NCI-H1048 (cell line): ENCODE measurements around the gene TBXT.
"Not testable (repeated sequence)": the region's sequence is repeated elsewhere in the genome, so short reads cannot be mapped to it uniquely, and the experiment has no call there.

ENCODE experiments used
- DNase-seq: peaks from one replicate; lab custom pipeline; 2025; lab: John Stamatoyannopoulos, UW

Gene TBXT

GRCh38 chr6:166169549-166170421 is 2.1 kb upstream of the TBXT start:
- DNase-seq, result no peak

- DNase-seq, result no peak
These were observed 1.2 kb upstream of the TBXT start for GRCh38 chr6:166168616-166169548.

- DNase-seq, result no peak
These were observed 356 bp downstream of the TBXT start for GRCh38 chr6:166167258-166167731.

GRCh38 chr6:166166314-166167257 is 1.1 kb downstream of the TBXT start:
- no peak for DNase-seq

- DNase-seq, result no peak
These were observed 1.9 kb downstream of the TBXT start for GRCh38 chr6:166165558-166166313.

- no peak for DNase-seq
These were observed 4.9 kb downstream of the TBXT start for GRCh38 chr6:166162599-166163342.

- no peak for DNase-seq
These were observed 9.6 kb downstream of the TBXT start for GRCh38 chr6:166157930-166158617.

GRCh38 chr6:166156942-166157341 is 10.7 kb downstream of the TBXT start:
- DNase-seq, result no peak

- DNase-seq, result no peak
These were observed 13.7 kb downstream of the TBXT start for GRCh38 chr6:166153966-166154365.

GRCh38 chr6:166152660-166153059 is 15.0 kb downstream of the TBXT start:
- no peak for DNase-seq

GRCh38 chr6:166151798-166152197 is 15.9 kb downstream of the TBXT start:
- no peak for DNase-seq

- DNase-seq, result no peak
These were observed 21.9 kb downstream of the TBXT start for GRCh38 chr6:166145751-166146150.

GRCh38 chr6:166143011-166143410 is 24.6 kb downstream of the TBXT start:
- no peak for DNase-seq

GRCh38 chr6:166127624-166128472 is 39.8 kb downstream of the TBXT start:
- no peak for DNase-seq

- not testable (repeated sequence) for DNase-seq
These were observed 44.5 kb downstream of the TBXT start for GRCh38 chr6:166123115-166123514.

GRCh38 chr6:166121726-166122125 is 45.9 kb downstream of the TBXT start:
- no peak for DNase-seq

GRCh38 chr6:166119116-166119911 is 48.3 kb downstream of the TBXT start:
- no peak for DNase-seq

- DNase-seq, result no peak
These were observed 52.0 kb downstream of the TBXT start for GRCh38 chr6:166115609-166116008.
